Keratinocyte (primary cell): Measurements from ENCODE around the gene JAZF1. TPM values are rescaled to one million over a fixed set of nuclear protein-coding genes. Genes with fewer than 3 reads are reported as not detected.

Source experiments
- DNase-seq: peaks from one replicate; pipeline ENCODE4 v3.0.0-alpha.2; 2011; ENCODE audit warnings: low read depth, missing footprints, low spot score
- FAIRE-seq: peaks from 2 replicates; lab custom pipeline; 2011; peaks lifted over from hg19 to GRCh38; lab: Jason Lieb, UNC
- H2AFZ ChIP-seq: 2 replicates; pipeline ENCODE4 v1.6.0; 2012; ENCODE audit warnings: low read length, control low read depth, inconsistent platforms; ENCODE audit not compliant: control insufficient read depth
- H3K27ac ChIP-seq: 2 replicates; pipeline ENCODE4 v1.5.1; 2011; ENCODE audit warnings: low read length; ENCODE audit not compliant: control insufficient read depth, insufficient read depth
- H3K27me3 ChIP-seq: 3 replicates; pipeline ENCODE4 v1.6.0; 2011; ENCODE audit warnings: low read length; ENCODE audit not compliant: control insufficient read depth, insufficient read depth; ENCODE audit errors: extremely low read depth
- H3K36me3 ChIP-seq, 2 experiments: 2 replicates in 1 of 2; 3 replicates in 1 of 2; pipeline ENCODE4 v1.5.1; 2011; ENCODE audit warnings: low read length in 2 of 2, mild to moderate bottlenecking in 1 of 2; ENCODE audit not compliant: control insufficient read depth in 2 of 2, insufficient read depth in 2 of 2; ENCODE audit errors: extremely low read depth in 1 of 2
- H3K4me1 ChIP-seq: 3 replicates; pipeline ENCODE4 v1.5.1; 2011; ENCODE audit warnings: low read length; ENCODE audit not compliant: control insufficient read depth, insufficient read depth; ENCODE audit errors: extremely low read depth
- H3K4me2 ChIP-seq: 3 replicates; pipeline ENCODE4 v1.6.0; 2011; ENCODE audit warnings: low read depth, low read length; ENCODE audit not compliant: control insufficient read depth, insufficient read depth; ENCODE audit errors: extremely low read depth
- H3K4me3 ChIP-seq, 3 experiments: fragments of 200-600 bp in 1 of 3; sonication (generic) in 1 of 3; 2 replicates in 2 of 3; 3 replicates in 1 of 3; pipeline ENCODE4 v1.5.1; 2011 to 2016; ENCODE audit warnings: low read length in 3 of 3, mild to moderate bottlenecking in 3 of 3, control low read depth in 2 of 3, inconsistent platforms in 1 of 3, low read depth in 1 of 3, mixed read lengths in 1 of 3, mixed run types in 1 of 3, moderate library complexity in 1 of 3; ENCODE audit not compliant: control insufficient read depth in 2 of 3, insufficient read depth in 2 of 3; ENCODE audit errors: extremely low read depth in 1 of 3
- H3K79me2 ChIP-seq: 2 replicates; pipeline ENCODE4 v1.6.0; 2012; ENCODE audit warnings: low read length; ENCODE audit not compliant: control insufficient read depth, insufficient read depth
- H3K9ac ChIP-seq: 3 replicates; pipeline ENCODE4 v1.6.0; 2011; ENCODE audit warnings: low read length; ENCODE audit not compliant: control insufficient read depth, insufficient read depth; ENCODE audit errors: extremely low read depth
- H3K9me1 ChIP-seq: 3 replicates; pipeline ENCODE4 v1.6.0; 2011; ENCODE audit warnings: low read length; ENCODE audit not compliant: control insufficient read depth, insufficient read depth; ENCODE audit errors: extremely low read depth
- H3K9me3 ChIP-seq: 2 replicates; pipeline ENCODE4 v1.5.1; 2012; ENCODE audit warnings: low read depth, low read length; ENCODE audit not compliant: control insufficient read depth
- H4K20me1 ChIP-seq: 3 replicates; pipeline ENCODE4 v1.6.0; 2011; ENCODE audit warnings: low read length; ENCODE audit not compliant: control insufficient read depth, insufficient read depth; ENCODE audit errors: extremely low read depth
- EZH2 ChIP-seq: IDR thresholded peaks from one replicate; pipeline ENCODE4 v1.6.1; 2012; ENCODE audit warnings: inconsistent platforms, mild to moderate bottlenecking, low read length, moderate library complexity
- dilution Hi-C: fragments of 300-500 bp; cut with MboI; formaldehyde crosslinking; loops from one replicate; pipeline ENCODE4 v1.7.0; 2020; ENCODE audit warnings: low sequenced_read_pairs; ENCODE audit not compliant: extremely low pct_ligation_motif_present
- polyA plus RNA-seq, 5 experiments: library from polyadenylated mRNA; depleted of rRNA in 3 of 5; stranded (reverse) in 3 of 5; stranded (forward) in 1 of 5; unstranded in 1 of 5; fragments of >200 nt; gene quantifications; 1 replicate in 1 of 5; 2 replicates in 3 of 5; 3 replicates in 1 of 5; pipeline versions ENCODE4 v1.2.1 to v1.2.3, GENCODE V29; 2011 to 2012; ENCODE audit warnings: missing spikeins in 2 of 5, low read depth in 1 of 5, low replicate concordance in 1 of 5
- TF ChIP-seq, protein P1 (sequence below), 3 experiments: IDR thresholded peaks in 1 of 3; conservative IDR thresholded peaks in 1 of 3; optimal IDR thresholded peaks in 1 of 3; 2 replicates in 2 of 3; 3 replicates in 1 of 3; pipeline versions ENCODE3 to v1.5.1; 2011; ENCODE audit warnings: low read length in 3 of 3, mild to moderate bottlenecking in 3 of 3, moderate library complexity in 2 of 3, control low read depth in 1 of 3, inconsistent platforms in 1 of 3; ENCODE audit not compliant: insufficient read depth in 2 of 3; ENCODE audit errors: extremely low read depth in 1 of 3

The JAZF1 gene
- polyA plus RNA-seq, 1 donor (not counting 4 experiments of a cell fraction or from before 2014, with no cell fraction given), result 2.5 TPM

DNA sequence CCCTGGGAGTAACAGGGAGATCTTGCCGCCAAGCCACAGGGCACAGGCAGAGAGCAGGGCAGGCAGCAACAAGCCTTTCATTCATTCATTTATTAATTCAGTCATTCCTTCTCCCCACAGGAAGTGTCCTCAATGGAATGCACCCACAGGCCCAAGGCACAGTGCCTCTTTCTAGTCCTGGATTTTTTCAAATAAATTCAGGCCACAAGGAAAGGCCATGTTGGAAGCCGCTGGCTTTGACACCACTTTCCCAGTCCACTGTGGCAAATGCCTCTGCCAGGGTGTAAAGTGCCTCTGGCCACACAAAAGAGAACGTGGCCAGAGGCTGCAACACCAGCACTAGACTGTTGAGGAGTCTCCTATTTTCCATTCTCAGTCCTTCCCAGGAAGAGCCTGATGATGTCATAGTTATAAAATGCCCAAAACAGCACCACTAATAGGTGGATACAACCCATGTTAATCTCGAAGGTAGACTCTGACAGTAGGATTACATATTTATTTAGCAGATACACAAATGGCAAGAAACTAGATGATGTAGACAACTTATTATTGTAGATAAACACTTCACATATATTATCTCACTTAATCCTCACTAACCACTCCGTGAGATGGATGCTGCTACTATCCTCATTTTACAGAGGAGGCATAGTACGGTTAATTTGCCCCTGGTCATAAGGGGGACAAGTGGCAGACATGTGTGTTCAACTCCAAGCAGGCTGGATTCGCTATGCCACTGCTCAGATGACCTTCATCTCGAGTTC is 5.5 kb downstream of the JAZF1 start:
- FAIRE-seq (no peak), DNase-seq (no peak)
- H3K9me3 ChIP-seq, result no peaks in the 10 kb centered on the region
- H3K27me3 ChIP-seq, result no peaks in the 10 kb centered on the region
- no peak overlapping the region for H3K4me2 ChIP-seq
- no peak overlapping the region for H2AFZ ChIP-seq
- no peak for TF ChIP-seq EZH2
- TF ChIP-seq, protein P1, sequence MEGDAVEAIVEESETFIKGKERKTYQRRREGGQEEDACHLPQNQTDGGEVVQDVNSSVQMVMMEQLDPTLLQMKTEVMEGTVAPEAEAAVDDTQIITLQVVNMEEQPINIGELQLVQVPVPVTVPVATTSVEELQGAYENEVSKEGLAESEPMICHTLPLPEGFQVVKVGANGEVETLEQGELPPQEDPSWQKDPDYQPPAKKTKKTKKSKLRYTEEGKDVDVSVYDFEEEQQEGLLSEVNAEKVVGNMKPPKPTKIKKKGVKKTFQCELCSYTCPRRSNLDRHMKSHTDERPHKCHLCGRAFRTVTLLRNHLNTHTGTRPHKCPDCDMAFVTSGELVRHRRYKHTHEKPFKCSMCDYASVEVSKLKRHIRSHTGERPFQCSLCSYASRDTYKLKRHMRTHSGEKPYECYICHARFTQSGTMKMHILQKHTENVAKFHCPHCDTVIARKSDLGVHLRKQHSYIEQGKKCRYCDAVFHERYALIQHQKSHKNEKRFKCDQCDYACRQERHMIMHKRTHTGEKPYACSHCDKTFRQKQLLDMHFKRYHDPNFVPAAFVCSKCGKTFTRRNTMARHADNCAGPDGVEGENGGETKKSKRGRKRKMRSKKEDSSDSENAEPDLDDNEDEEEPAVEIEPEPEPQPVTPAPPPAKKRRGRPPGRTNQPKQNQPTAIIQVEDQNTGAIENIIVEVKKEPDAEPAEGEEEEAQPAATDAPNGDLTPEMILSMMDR (optimal IDR thresholded peaks at IDR 0.05 in 1 of 3, IDR thresholded peaks at IDR 0.05 in 1 of 3, conservative IDR thresholded peaks at IDR 0.05 in 1 of 3; ENCODE audit: extremely low read depth in 1 of 3, insufficient read depth in 2 of 3, low read length in 3 of 3), result no peak
- H3K9ac ChIP-seq, result no peak overlapping the region
- dilution Hi-C loops, result no loop called here
- no peak overlapping the region for H3K27ac ChIP-seq
- no peaks in the 10 kb centered on the region for H3K9me1 ChIP-seq
- peaks cover 6% of the 10 kb centered on the region for H3K4me1 ChIP-seq
- peaks cover 7% of the 10 kb centered on the region for H3K79me2 ChIP-seq
- no peaks in the 10 kb centered on the region for H4K20me1 ChIP-seq
- no peak overlapping the region for H3K4me3 ChIP-seq
- H3K36me3 ChIP-seq, result no peaks in the 10 kb centered on the region

DNA sequence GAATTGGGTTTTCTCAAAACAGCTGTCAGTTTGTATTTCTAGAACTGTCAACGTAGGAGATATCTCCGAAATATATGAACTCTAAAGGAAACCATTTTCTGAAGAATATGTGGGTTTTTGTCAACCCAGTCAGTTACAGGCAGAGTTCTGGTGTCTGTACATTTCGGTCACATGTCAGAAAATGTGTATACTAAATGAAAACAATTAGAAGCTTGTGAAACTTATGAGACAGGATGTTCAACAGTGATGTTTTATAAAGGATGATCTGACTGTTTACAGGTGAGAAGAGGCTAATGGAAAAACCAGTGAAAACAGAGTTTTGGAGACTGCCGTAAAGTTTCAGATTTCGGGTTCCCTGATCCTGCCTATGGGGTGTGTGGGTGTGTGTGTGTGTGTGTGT is 6.2 kb downstream of the JAZF1 start:
- Histone ChIP-seq H3K9me1 (no peaks in the 10 kb centered on the region), H3K36me3 (no peaks in the 10 kb centered on the region), H3K79me2 (peaks cover 7% of the 10 kb centered on the region), H4K20me1 (no peaks in the 10 kb centered on the region), H2AFZ (no peak overlapping the region), H3K4me2 (no peak overlapping the region), H3K4me3 (no peak overlapping the region), H3K27me3 (no peaks in the 10 kb centered on the region), H3K9ac (no peak overlapping the region), H3K9me3 (no peaks in the 10 kb centered on the region), H3K4me1 (peaks cover 6% of the 10 kb centered on the region), H3K27ac (no peak overlapping the region)
- FAIRE-seq (no peak), DNase-seq (no peak)
- no peak for TF ChIP-seq EZH2
- TF ChIP-seq, protein P1 (optimal IDR thresholded peaks at IDR 0.05 in 1 of 3, IDR thresholded peaks at IDR 0.05 in 1 of 3, conservative IDR thresholded peaks at IDR 0.05 in 1 of 3; ENCODE audit: extremely low read depth in 1 of 3, insufficient read depth in 2 of 3, low read length in 3 of 3), result no peak
- dilution Hi-C loops, result no loop called here
